Cortex of kidney (tissue), 1 donor: Measurements from ENCODE around the gene CCDC175.

Experiments used
- DNase-seq: peaks from one replicate; lab custom pipeline; 2025; lab: John Stamatoyannopoulos, UW

The CCDC175 gene

DNA sequence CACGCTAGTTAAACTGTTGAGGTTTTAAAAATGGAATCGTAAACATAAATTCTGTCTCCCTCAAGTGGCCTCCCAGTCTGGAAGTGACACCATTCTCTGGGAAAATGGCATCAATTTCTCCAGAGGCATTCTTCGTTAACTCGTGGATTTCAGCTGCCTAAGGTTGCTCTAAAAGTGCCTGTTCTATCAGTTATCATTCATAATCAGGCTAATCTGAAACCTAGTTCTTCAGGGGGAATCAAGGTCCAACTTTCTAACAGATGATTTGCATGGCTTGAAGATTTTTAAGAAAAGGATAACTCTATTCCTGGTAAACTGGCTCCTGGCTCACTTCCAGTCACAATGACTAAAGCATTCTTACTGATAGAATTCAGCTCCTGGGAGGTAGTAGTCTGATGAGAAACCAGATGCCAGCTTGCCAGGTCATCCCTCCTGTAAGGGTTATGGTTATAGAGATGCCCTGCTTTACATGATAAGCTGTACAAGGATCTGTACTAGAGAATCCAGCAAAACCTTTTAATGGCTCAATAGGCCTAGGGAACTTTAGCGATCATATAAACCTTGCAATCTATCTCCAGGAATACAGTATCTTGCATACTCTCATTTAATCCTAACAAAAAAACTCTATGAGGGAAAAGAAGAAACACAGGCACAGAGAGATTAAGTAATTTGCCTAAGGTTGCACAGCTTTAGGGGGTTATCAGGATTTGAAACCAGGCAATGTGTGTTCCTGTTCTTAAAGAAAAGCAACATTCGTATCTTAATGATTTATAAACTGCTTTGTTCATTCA, 93.9 kb downstream of the CCDC175 start:
- DNase-seq: no peak

DNA sequence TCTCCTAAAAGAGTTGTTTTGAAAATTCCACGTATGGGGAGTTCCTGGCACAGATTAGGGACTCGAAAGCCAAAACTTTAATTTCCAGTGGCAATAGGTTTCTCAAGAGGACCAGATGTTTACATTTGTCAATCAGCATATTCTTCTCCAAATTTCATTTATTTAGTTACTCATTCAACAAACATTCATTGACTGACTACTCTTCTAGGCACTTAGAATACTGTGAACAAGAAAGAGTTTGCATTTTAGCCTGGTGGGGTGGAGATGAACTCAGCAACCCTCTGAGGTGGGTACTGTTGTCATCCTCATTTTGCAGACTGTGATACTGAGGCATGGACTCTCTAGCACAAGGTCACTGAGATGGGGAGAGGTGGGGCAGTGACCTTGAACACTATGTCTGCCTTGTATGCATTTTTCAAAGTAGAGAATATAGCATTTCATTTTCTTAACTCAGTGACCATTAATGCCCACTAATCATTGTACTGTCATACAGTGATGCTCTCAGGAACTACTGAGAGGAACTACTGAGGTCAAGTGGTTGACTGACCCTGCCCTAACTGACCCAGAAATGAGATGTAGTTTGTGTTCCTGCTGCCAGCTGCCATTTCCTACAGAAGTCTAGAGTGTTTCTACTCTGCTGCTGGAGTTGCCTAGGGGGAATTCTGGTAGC, 94.6 kb downstream of the CCDC175 start:
- DNase-seq: no peak

DNA sequence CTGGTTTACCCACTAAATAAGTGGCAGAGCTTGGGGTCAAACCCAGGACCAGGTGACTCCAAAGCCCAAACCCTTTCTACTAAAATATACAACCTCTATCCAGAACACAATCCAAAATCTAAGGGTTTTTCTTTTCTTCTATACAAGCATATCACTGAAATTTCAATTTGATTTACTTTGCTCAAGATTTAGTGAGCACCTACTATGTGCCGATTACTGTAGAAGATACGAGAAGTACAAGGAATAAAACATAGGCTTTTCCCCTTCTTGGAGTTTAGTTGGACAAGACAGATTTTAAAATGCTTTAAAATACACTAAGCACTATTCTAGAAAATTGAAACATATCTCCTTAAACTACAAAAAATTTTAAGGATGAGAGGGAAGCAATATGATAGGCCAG, 95.2 kb downstream of the CCDC175 start:
- no peak for DNase-seq

DNA sequence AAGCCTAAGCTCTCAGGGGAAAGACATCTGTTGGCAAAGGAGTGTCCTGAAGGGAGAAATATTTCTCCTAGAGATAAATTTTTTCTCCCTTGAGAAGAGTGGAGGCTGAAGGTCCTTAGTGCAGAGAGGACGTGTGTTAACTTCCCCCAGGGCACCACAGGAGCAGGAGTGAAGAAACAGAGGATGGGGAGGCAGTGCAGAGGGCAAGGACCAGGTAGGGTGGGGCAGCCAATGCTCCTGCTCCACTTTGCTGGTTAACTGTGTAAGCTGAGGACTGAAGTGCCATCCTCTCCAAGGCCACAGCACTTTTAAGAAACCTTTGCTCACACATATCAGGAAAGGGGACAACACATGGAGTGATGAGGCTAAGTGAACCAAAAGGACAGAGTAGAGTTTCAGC, 96.4 kb downstream of the CCDC175 start:
- DNase-seq: no peak

DNA sequence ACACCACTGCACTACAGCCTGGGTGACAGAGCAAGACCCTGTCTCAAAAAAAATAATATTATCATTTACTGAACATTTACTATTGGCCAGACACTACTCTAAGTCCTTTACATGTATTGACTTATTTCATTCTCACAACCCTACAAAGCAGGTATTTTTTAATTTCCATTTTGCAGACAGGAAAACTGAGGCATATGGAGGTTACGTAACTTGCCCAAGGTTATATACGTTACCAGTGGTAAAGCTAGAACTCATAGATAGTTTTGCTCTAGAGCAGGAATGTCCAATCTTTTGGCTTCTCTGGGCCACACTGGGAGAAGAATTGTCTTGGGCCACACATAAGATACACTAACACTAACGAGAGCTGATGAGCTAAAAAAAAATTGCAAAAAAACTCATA, 98.1 kb downstream of the CCDC175 start:
- DNase-seq: no peak

DNA sequence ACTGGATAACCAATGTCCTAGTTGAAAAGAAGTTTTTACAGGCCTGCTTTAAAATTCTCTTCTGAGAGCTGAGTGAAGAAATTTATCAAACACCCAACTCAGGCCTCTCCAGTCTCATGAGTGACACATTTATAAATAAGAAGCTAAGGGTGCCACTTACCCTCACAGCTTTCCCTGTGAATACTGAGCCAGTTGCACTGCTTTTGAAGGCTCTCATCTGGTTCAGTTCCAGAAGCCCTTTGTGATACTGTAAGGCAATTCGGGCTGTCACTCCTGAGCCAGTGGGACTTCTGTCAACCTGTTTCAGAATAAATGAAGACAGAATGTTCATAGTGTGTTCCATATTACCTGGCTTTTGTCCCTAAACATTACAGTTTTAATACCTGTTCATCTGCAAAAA, 100.9 kb downstream of the CCDC175 start:
- no peak for DNase-seq

DNA sequence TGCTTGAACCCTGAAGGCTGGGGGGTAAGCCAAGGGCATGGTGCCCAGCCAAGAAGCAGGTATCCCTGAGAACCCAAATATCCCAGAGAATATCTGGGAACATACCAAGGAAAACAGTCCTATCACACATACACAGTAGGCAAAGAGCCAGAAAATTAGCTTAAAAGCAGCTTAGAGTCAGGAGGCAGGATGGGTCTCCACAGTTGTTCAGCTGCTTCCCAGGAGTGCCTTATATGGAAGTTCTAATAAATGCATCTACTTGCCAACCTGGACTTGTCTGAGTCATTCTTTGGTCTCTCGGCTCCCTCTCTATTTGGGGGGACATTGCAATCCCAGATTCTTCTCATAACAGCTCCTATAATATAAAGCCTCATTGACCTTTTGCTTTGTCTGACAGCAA, 102.4 kb downstream of the CCDC175 start:
- no peak for DNase-seq

DNA sequence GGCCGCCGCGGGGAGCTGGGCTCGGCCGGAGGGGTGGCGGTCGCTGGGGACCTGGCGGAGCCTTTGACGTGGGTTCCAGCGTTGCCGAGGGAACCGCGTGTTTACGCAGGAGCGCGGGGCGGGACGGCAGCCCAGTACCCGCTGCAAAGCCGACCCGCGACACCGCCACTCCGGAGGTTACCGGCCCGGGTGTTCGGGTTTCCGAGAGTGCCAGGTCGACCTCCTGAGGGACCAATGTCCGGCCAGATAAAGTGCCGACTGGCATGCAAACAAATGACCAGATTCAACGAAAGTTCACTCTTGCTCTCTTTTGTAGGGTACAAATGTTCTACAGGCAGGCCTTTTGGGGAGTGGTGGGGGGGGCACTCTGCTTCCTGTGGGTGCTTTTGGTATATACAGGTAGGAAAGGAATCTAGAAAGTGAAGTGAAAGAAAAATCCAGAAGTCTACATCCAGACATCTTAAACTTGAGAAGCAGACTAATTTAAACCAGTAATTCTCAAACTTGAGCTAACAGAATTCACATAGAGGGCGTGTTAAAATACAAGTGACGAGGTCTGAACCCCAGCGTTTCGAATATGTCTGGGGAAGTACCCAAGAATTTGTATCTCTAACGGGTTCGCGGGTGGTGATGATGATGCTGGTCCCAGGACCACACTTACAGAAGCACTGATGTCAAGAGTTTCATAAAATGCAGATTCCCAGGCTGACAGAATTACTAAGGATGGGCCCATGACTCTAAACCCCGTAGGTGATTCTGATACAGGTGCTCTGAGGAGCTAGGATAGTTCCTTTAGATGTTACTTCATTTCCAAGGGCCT, 111.1 kb downstream of the CCDC175 start, which contains the start of gene GPR135:
TSS of gene GPR135 (minus strand) at position 65 of the 820 bp plus-strand sequence. CDS start 154 bp downstream, outside the sequence.
- no peak for DNase-seq

DNA sequence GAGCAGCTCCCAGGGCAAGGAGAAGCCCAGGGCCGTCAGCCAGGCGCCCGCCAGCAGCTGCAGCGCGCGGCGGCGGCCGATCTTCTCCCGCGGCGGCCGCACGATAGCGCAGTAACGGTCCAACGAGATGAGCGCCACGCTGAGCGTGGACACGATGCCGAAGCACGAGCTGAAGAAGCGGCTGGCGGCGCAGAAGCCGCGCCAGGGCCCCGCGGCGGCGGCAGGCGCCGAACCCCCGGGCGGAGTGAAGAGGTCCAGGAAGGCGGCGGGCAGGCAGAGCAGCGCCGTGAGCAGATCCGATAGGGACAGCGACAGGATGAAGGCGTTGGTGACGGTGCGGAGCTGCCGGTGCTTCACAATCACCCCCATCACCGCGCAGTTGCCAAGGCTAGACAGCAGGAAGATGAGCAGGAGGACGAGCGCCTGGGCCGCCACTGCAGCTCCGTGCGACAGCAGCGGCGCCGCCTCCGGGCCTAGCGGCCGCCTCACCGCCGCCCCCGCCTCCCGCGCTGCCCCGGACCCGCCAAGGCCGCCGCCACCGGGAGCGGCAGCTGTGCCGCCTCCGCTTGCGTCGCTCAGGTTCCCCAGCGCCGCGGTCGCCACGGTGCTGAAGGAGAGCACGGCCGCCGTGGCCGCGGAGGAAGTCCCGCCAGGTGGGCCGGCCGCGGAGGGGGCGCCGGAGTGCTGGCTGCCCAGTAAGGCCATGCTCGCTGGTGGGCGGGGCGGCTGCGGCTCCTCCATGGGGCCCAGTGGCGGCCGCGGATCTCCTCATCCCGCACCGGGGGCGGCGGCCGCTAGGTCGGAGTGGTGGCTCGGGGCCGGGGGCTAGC, 111.9 kb downstream of the CCDC175 start:
- DNase-seq: no peak

DNA sequence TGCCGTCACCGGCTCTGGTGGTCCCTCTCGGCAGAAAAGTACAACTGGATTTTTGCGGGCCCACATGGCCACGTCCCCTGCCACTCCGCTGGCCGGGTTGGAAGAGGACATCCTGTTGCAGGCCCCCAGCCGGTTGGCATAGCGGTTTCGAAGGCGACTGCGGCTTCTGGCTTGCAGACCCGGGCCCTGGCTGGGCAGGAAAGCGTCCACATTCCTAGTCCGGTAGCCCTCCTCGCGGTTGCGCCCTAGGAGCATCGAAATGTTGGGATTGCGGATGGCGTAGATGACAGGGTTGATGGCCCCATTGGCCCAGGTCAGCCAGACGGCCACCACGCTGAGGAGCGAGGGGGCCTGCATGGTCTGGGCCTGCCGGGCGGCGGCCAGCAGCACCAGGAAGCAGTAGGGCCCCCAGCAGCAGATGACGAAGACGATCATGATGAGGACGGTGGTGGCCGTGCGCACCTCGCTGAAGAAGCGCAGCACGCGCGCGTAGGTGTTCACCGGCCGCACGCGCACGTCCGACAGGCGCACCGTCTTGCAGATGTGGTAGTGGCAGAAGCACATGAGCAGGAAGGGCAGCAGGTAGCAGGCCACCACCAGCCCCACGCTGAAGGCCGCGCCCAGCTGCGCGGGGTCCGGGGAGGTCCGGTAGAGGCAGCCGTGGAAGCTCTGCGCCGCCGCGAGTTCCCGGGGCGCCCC, 112.7 kb downstream of the CCDC175 start:
- DNase-seq: no peak

DNA sequence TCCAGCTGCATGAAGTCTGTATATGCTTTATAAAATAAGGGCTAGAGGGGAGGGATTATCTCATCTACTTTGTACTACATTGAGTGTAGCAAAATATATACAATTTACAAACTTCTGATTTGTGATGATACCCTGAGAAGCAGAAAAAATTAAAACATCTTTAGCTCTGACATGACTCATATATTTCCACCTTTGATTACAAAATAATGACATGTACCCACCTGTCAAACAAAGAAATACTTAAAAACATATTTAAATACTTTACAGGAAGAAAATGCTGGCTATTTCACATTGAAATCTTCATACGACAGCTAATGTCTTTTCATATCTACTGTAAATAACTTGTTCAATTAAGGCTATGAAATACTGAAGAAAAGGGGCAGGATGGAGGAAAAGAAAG, 114.7 kb downstream of the CCDC175 start:
- DNase-seq: no peak

DNA sequence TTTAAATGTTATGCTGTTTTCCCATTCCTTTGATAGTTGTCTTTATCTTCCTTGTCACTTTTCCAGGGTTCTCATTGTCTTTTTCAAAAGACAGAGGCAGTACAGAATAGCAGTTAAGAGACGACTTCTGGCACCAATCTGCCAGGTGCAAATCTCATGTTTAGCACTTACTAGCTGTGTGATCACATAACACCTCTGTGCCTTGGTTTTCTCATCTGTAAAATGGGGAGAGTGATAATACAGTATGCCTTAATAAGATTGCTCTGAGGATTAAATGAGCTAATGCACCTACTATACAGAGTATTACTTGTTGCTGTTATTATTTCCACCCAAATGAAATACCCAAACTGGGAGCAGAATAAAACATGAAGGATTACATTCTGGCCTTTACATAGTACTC, 116.2 kb downstream of the CCDC175 start:
- DNase-seq: no peak

DNA sequence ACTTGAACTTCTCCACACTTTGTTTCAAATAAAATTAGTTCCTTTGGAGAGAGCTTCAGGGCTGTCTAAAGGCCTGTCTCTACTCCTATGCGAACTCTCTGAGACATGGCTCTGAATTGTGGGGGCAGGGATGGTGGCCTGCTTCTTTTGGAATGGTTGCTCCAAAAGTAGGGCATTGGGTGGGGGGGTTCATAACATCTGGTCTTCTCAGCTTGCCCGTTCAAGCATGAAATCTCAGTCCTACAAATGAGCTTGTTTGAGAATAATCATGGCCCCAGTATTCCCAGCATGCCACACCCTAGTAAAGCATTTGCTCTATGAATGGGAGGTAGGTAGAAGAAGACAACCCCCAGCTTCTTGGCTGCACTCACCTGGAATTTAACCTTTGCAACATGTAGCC, 118.1 kb downstream of the CCDC175 start:
- DNase-seq: no peak

DNA sequence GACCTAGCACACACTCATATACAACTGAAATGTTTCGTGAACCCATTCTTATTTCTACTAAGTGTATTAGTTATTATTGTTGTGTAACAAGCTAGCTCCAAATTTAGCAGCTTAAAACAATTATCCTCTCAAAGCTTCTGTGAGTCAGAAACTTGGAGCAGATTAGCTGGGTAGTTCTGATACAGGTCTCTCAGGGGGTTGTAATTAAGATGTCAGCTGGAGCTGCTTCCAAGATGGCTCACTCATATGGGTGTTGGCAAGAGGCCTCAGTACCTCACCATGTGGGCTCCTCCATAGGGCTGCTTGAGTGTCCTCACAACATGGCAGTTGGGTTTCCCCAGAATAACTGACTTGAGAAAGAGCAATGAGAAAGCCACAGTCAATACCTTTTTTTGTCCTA, 121.2 kb downstream of the CCDC175 start:
- DNase-seq: no peak
